IPS DF 4.7 (cell line): ENCODE data around the gene PRDM12.

ENCODE experiments used
- DNase-seq: peaks from one replicate; pipeline ENCODE4 v3.0.0-alpha.2; 2013; ENCODE audit warnings: low spot score; ENCODE audit errors: extremely low read depth

Gene PRDM12

GRCh38 chr9:130635721-130636647 lies 28.4 kb upstream of the PRDM12 start:
- DNase-seq: no peak

GRCh38 chr9:130636648-130637020 lies 27.8 kb upstream of the PRDM12 start:
- no peak for DNase-seq

GRCh38 chr9:130638284-130639123 lies 25.9 kb upstream of the PRDM12 start:
- no peak for DNase-seq

- no peak for DNase-seq
These were observed 25.1 kb upstream of the PRDM12 start for GRCh38 chr9:130639124-130639765.

- no peak for DNase-seq
These were observed 24.4 kb upstream of the PRDM12 start for GRCh38 chr9:130639866-130640555.

- DNase-seq: no peak
These were observed 23.7 kb upstream of the PRDM12 start for GRCh38 chr9:130640681-130641080.

GRCh38 chr9:130642926-130643325 lies 21.5 kb upstream of the PRDM12 start:
- no peak for DNase-seq

- no peak for DNase-seq
These were observed 13.2 kb upstream of the PRDM12 start for GRCh38 chr9:130651221-130651620.

- DNase-seq: no peak
These were observed 12.6 kb upstream of the PRDM12 start for GRCh38 chr9:130651752-130652151.

GRCh38 chr9:130654879-130655278 lies 9.5 kb upstream of the PRDM12 start:
- DNase-seq: no peak

- no peak for DNase-seq
These were observed 5.3 kb upstream of the PRDM12 start for GRCh38 chr9:130658893-130659698.

GRCh38 chr9:130659699-130660248 lies 4.6 kb upstream of the PRDM12 start:
- DNase-seq: no peak

GRCh38 chr9:130660326-130660682 lies 4.1 kb upstream of the PRDM12 start:
- no peak for DNase-seq

GRCh38 chr9:130660683-130661450 lies 3.5 kb upstream of the PRDM12 start:
- DNase-seq: no peak

- DNase-seq: no peak
These were observed 2.8 kb upstream of the PRDM12 start for GRCh38 chr9:130661451-130662098.

- no peak for DNase-seq
These were observed 2.1 kb upstream of the PRDM12 start for GRCh38 chr9:130662099-130662969.

- DNase-seq: no peak
These were observed 1.5 kb upstream of the PRDM12 start for GRCh38 chr9:130662970-130663257.
